ENCODE results near the gene CENPN. TPM values are rescaled to one million over a fixed set of nuclear protein-coding genes. Genes with fewer than 3 reads are reported as not detected.
A peak's percentile ranks its signal among the peaks of the same experiment; 100 is the strongest.

Gene CENPN
- total RNA-seq, result 19.9 and 20.6 TPM in 2 replicates

GRCh38 chr16:81006813-81007695 is at the start of gene CENPN, which contains the start of gene CMC2:
TSS of gene CENPN (plus strand) at chr16:81007214. CDS start at chr16:81011940, 4,726 bp downstream.
TSS of gene CMC2 (minus strand) at chr16:81006885. CDS start at chr16:80997394, 9,491 bp downstream.
- Histone ChIP-seq H3K4me3 (ENCODE audit: insufficient read depth, low read length) (peak within 1 kb of the TSS; percentile 96), H3K79me2 (ENCODE audit: insufficient read depth, low read length) (peaks cover 86% of the 10 kb centered on the region), H2AFZ (ENCODE audit: low read length) (peak within 1 kb of the TSS; percentile 99), H3K9me3 (ENCODE audit: low read depth, low read length) (no peaks in the 10 kb centered on the region), H3K36me3 (ENCODE audit: insufficient read depth, low read length) (peaks cover 3% of the 10 kb centered on the region), H4K20me1 (ENCODE audit: insufficient read depth, low read length) (peaks cover 3% of the 10 kb centered on the region), H3K4me2 (ENCODE audit: insufficient read depth, low read length) (peak within 1 kb of the TSS; percentile 94), H3K4me1 (ENCODE audit: insufficient read depth, low read length) (peaks cover 25% of the 10 kb centered on the region), H3K27ac (ENCODE audit: low read depth, low read length) (peak within 1 kb of the TSS; percentile 100), H3K27me3 (ENCODE audit: insufficient read depth, low read length) (no peaks in the 10 kb centered on the region)
- TF ChIP-seq, protein P1, sequence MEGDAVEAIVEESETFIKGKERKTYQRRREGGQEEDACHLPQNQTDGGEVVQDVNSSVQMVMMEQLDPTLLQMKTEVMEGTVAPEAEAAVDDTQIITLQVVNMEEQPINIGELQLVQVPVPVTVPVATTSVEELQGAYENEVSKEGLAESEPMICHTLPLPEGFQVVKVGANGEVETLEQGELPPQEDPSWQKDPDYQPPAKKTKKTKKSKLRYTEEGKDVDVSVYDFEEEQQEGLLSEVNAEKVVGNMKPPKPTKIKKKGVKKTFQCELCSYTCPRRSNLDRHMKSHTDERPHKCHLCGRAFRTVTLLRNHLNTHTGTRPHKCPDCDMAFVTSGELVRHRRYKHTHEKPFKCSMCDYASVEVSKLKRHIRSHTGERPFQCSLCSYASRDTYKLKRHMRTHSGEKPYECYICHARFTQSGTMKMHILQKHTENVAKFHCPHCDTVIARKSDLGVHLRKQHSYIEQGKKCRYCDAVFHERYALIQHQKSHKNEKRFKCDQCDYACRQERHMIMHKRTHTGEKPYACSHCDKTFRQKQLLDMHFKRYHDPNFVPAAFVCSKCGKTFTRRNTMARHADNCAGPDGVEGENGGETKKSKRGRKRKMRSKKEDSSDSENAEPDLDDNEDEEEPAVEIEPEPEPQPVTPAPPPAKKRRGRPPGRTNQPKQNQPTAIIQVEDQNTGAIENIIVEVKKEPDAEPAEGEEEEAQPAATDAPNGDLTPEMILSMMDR (IDR thresholded peaks at IDR 0.05; ENCODE audit: extremely low read depth, low read depth, low read length), result no peak
- peak; percentile 98 for DNase-seq (ENCODE audit: insufficient read length, low spot score, missing footprints)

DNA sequence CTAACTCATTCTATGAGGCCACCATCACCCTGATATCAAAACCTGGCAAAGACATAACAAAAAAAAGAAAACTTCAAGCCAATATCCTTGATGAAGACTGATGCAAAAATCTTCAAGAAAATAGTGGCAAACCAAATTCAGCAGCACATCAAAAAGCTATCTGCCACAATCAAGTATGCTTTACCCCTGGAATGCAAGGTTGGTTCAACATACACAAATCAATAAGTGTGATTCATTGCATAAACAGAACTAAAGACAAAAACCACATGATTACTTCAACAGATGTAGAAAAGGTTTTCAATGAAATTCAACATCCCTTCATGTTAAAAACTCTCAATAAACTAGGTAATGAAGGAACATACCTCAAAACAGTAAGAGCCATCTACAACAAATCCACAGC is 48.7 kb upstream of the CENPN start:
- Histone ChIP-seq H3K9me3 (ENCODE audit: low read depth, low read length) (peaks cover 2% of the 10 kb centered on the region), H3K4me1 (ENCODE audit: insufficient read depth, low read length) (no peaks in the 10 kb centered on the region), H3K4me2 (ENCODE audit: insufficient read depth, low read length) (no peak overlapping the region), H3K27ac (ENCODE audit: low read depth, low read length) (no peak overlapping the region), H2AFZ (ENCODE audit: low read length) (no peak overlapping the region), H3K36me3 (ENCODE audit: insufficient read depth, low read length) (no peaks in the 10 kb centered on the region), H3K79me2 (ENCODE audit: insufficient read depth, low read length) (no peaks in the 10 kb centered on the region), H3K27me3 (ENCODE audit: insufficient read depth, low read length) (no peaks in the 10 kb centered on the region), H3K4me3 (ENCODE audit: insufficient read depth, low read length) (no peak overlapping the region), H4K20me1 (ENCODE audit: insufficient read depth, low read length) (no peaks in the 10 kb centered on the region)
- TF ChIP-seq, protein P1 (IDR thresholded peaks at IDR 0.05; ENCODE audit: extremely low read depth, low read depth, low read length), result no peak
- no peak for DNase-seq (ENCODE audit: insufficient read length, low spot score, missing footprints)

GRCh38 chr16:80962879-80963278 is 44.1 kb upstream of the CENPN start:
- peaks cover 2% of the 10 kb centered on the region for H3K9me3 ChIP-seq (ENCODE audit: low read depth, low read length)
- no peak overlapping the region for H3K27ac ChIP-seq (ENCODE audit: low read depth, low read length)
- H4K20me1 ChIP-seq (ENCODE audit: insufficient read depth, low read length), result no peaks in the 10 kb centered on the region
- no peak overlapping the region for H3K4me3 ChIP-seq (ENCODE audit: insufficient read depth, low read length)
- H3K27me3 ChIP-seq (ENCODE audit: insufficient read depth, low read length), result no peaks in the 10 kb centered on the region
- no peak for DNase-seq (ENCODE audit: insufficient read length, low spot score, missing footprints)
- no peak overlapping the region for H2AFZ ChIP-seq (ENCODE audit: low read length)
- peaks cover 5% of the 10 kb centered on the region for H3K4me1 ChIP-seq (ENCODE audit: insufficient read depth, low read length)
- H3K79me2 ChIP-seq (ENCODE audit: insufficient read depth, low read length), result no peaks in the 10 kb centered on the region
- TF ChIP-seq, protein P1 (IDR thresholded peaks at IDR 0.05; ENCODE audit: extremely low read depth, low read depth, low read length), result no peak
- H3K4me2 ChIP-seq (ENCODE audit: insufficient read depth, low read length), result no peak overlapping the region
- H3K36me3 ChIP-seq (ENCODE audit: insufficient read depth, low read length), result no peaks in the 10 kb centered on the region

- TF ChIP-seq, protein P1 (IDR thresholded peaks at IDR 0.05; ENCODE audit: extremely low read depth, low read depth, low read length), result no peak
- Histone ChIP-seq H3K4me2 (ENCODE audit: insufficient read depth, low read length) (peak overlapping the region; percentile 64), H3K36me3 (ENCODE audit: insufficient read depth, low read length) (no peaks in the 10 kb centered on the region), H3K4me1 (ENCODE audit: insufficient read depth, low read length) (peaks cover 12% of the 10 kb centered on the region), H2AFZ (ENCODE audit: low read length) (no peak overlapping the region), H3K4me3 (ENCODE audit: insufficient read depth, low read length) (peak overlapping the region; percentile 39), H3K27ac (ENCODE audit: low read depth, low read length) (peak overlapping the region; percentile 23), H3K27me3 (ENCODE audit: insufficient read depth, low read length) (no peaks in the 10 kb centered on the region), H3K9me3 (ENCODE audit: low read depth, low read length) (no peaks in the 10 kb centered on the region), H3K79me2 (ENCODE audit: insufficient read depth, low read length) (no peaks in the 10 kb centered on the region), H4K20me1 (ENCODE audit: insufficient read depth, low read length) (no peaks in the 10 kb centered on the region)
- no peak for DNase-seq (ENCODE audit: insufficient read length, low spot score, missing footprints)
These were observed 42.7 kb upstream of the CENPN start for GRCh38 chr16:80964351-80964750.

Measured in osteoblast (primary cell).